H1 (cell line): ENCODE measurements around the gene IPO13. TPM values are rescaled to one million over a fixed set of nuclear protein-coding genes. Genes with fewer than 3 reads are reported as not detected.

Experiments
- CTCF ChIA-PET: fragments of 300-600 bp; sonication (Branson Sonifier 250); formaldehyde crosslinking; loops from one replicate; lab custom pipeline; 2021; ENCODE audit not compliant: partially characterized antibody; lab: Charles Lee
- POLR2A ChIA-PET: fragments of 300-600 bp; sonication (Branson Sonifier 250); formaldehyde crosslinking; loops from one replicate; lab custom pipeline; 2021; ENCODE audit warnings: inconsistent platforms; ENCODE audit not compliant: partially characterized antibody; lab: Charles Lee
- DNase-seq, 2 experiments: peaks; one replicate each; pipeline versions ENCODE4 v3.0.0 to v3.0.0-alpha.2; 2010 to 2022; ENCODE audit warnings: low spot score in 2 of 2, low read depth in 1 of 2, mixed read lengths in 1 of 2
- FAIRE-seq: peaks from 2 replicates; lab custom pipeline; 2011; peaks lifted over from hg19 to GRCh38; lab: Jason Lieb, UNC
- H2AFZ ChIP-seq: 2 replicates; pipeline ENCODE4 v1.8.1; 2012; ENCODE audit warnings: low read length, inconsistent platforms
- H2AK5ac ChIP-seq: 2 replicates; pipeline ENCODE4 v1.6.1; 2013; ENCODE audit warnings: low read depth, low read length
- H2BK120ac ChIP-seq: replicated peaks from 2 replicates; pipeline ENCODE3; 2013; ENCODE audit warnings: low read depth, low read length, inconsistent platforms
- H2BK12ac ChIP-seq: 2 replicates; pipeline ENCODE4 v1.6.1; 2013; ENCODE audit warnings: low read depth, low read length
- H2BK15ac ChIP-seq: 2 replicates; pipeline ENCODE4 v1.6.1; 2013; ENCODE audit warnings: low read length
- H2BK20ac ChIP-seq: 2 replicates; pipeline ENCODE4 v1.6.1; 2013; ENCODE audit warnings: low read length
- H2BK5ac ChIP-seq: 2 replicates; pipeline ENCODE4 v1.6.1; 2013; ENCODE audit warnings: low read depth, low read length
- H3K14ac ChIP-seq: 2 replicates; pipeline ENCODE4 v1.6.1; 2013; ENCODE audit warnings: inconsistent platforms; ENCODE audit not compliant: insufficient read length
- H3K18ac ChIP-seq: 2 replicates; pipeline ENCODE4 v1.6.1; 2013; ENCODE audit warnings: low read length; ENCODE audit errors: extremely low read depth
- H3K23ac ChIP-seq: 2 replicates; pipeline ENCODE4 v1.6.1; 2013; ENCODE audit warnings: inconsistent platforms; ENCODE audit not compliant: insufficient read length
- H3K23me2 ChIP-seq: 2 replicates; pipeline ENCODE4 v1.6.1; 2013; ENCODE audit warnings: low read depth, low read length
- H3K27ac ChIP-seq: 2 replicates; pipeline ENCODE4 v1.6.1; 2011; ENCODE audit warnings: low read depth, low read length, inconsistent platforms
- H3K27me3 ChIP-seq, 4 experiments: replicated peaks in 1 of 4; 1 replicate in 1 of 4; 2 replicates in 3 of 4; pipeline versions ENCODE4 v1.6.1 to v1.8.1; 2011 to 2013; ENCODE audit warnings: low read length in 3 of 4, mild to moderate bottlenecking in 3 of 4, inconsistent platforms in 2 of 4, mixed read lengths in 2 of 4, moderate library complexity in 1 of 4; ENCODE audit not compliant: control insufficient read depth in 3 of 4, insufficient read depth in 3 of 4; ENCODE audit errors: extremely low read depth in 1 of 4
- H3K36me3 ChIP-seq, 4 experiments: 2 replicates each; pipeline versions ENCODE4 v1.6.1 to v1.8.1; 2011 to 2013; ENCODE audit warnings: mild to moderate bottlenecking in 4 of 4, low read length in 3 of 4, moderate library complexity in 2 of 4, control low read depth in 1 of 4, inconsistent platforms in 1 of 4; ENCODE audit not compliant: insufficient read depth in 4 of 4, control insufficient read depth in 2 of 4
- H3K4ac ChIP-seq: replicated peaks from 2 replicates; pipeline ENCODE3; 2013; ENCODE audit warnings: low read length, low read depth, mixed read lengths, inconsistent platforms; ENCODE audit not compliant: insufficient read length
- H3K4me1 ChIP-seq, 4 experiments: replicated peaks in 1 of 4; 1 replicate in 1 of 4; 2 replicates in 3 of 4; pipeline versions ENCODE4 v1.6.1 to v1.8.1; 2011 to 2013; ENCODE audit warnings: low read length in 3 of 4, inconsistent platforms in 2 of 4, mixed read lengths in 1 of 4; ENCODE audit not compliant: insufficient read depth in 4 of 4, control insufficient read depth in 3 of 4
- H3K4me2 ChIP-seq, 2 experiments: 2 replicates each; pipeline versions ENCODE4 v1.6.1 to v1.8.1; 2011 to 2013; ENCODE audit warnings: low read depth in 2 of 2, low read length in 2 of 2, control low read depth in 1 of 2, inconsistent platforms in 1 of 2, mild to moderate bottlenecking in 1 of 2; ENCODE audit not compliant: insufficient read depth in 1 of 2
- H3K4me3 ChIP-seq, 4 experiments: fragments of 200-600, 300-600 bp in 1 of 4; sonication (generic), shearing (Covaris generic), sonication (Bioruptor Twin) in 1 of 4; 2 replicates each; pipeline versions ENCODE4 v1.5.1 to v1.8.1; 2011 to 2016; ENCODE audit warnings: low read length in 4 of 4, low read depth in 3 of 4, control low read depth in 2 of 4, inconsistent platforms in 2 of 4, mild to moderate bottlenecking in 2 of 4, mixed read lengths in 1 of 4, moderate library complexity in 1 of 4; ENCODE audit not compliant: insufficient read depth in 2 of 4; ENCODE audit errors: extremely low read depth in 1 of 4
- H3K56ac ChIP-seq: replicated peaks from 2 replicates; pipeline ENCODE3; 2013; ENCODE audit warnings: low read depth, mild to moderate bottlenecking, mixed read lengths, low read length, inconsistent platforms; ENCODE audit not compliant: insufficient read length
- H3K79me1 ChIP-seq: 2 replicates; pipeline ENCODE4 v1.6.1; 2013; ENCODE audit warnings: low read depth, low read length, control low read depth
- H3K79me2 ChIP-seq, 2 experiments: 2 replicates each; pipeline versions ENCODE4 v1.6.1 to v1.8.1; 2012 to 2013; ENCODE audit warnings: low read length in 2 of 2, mild to moderate bottlenecking in 2 of 2, inconsistent platforms in 1 of 2; ENCODE audit not compliant: insufficient read depth in 2 of 2, control insufficient read depth in 1 of 2
- H3K9ac ChIP-seq, 4 experiments: replicated peaks in 1 of 4; 1 replicate in 1 of 4; 2 replicates in 3 of 4; pipeline versions ENCODE4 v1.6.1 to v1.8.1; 2011 to 2013; ENCODE audit warnings: low read depth in 3 of 4, low read length in 3 of 4, control low read depth in 2 of 4, mild to moderate bottlenecking in 2 of 4, moderate library complexity in 2 of 4, inconsistent platforms in 1 of 4; ENCODE audit errors: extremely low read depth in 1 of 4
- H3K9me3 ChIP-seq, 2 experiments: 2 replicates each; pipeline versions ENCODE4 v1.6.1 to v1.8.1; 2012 to 2013; ENCODE audit warnings: mild to moderate bottlenecking in 2 of 2, moderate library complexity in 2 of 2, control low read depth in 1 of 2, inconsistent platforms in 1 of 2, low read depth in 1 of 2, low read length in 1 of 2, mixed read lengths in 1 of 2; ENCODE audit not compliant: insufficient read depth in 2 of 2
- H4K20me1 ChIP-seq, 2 experiments: replicated peaks in 1 of 2; 2 replicates each; pipeline versions ENCODE3 to v1.8.1; 2011 to 2013; ENCODE audit warnings: inconsistent platforms in 2 of 2, low read length in 2 of 2, mild to moderate bottlenecking in 1 of 2; ENCODE audit not compliant: insufficient read depth in 2 of 2, control insufficient read depth in 1 of 2
- H4K5ac ChIP-seq: 2 replicates; pipeline ENCODE4 v1.6.1; 2013; ENCODE audit warnings: low read length, low read depth, mixed read lengths, inconsistent platforms; ENCODE audit not compliant: insufficient read length
- H4K8ac ChIP-seq: 2 replicates; pipeline ENCODE4 v1.8.0; 2013; ENCODE audit warnings: mild to moderate bottlenecking, moderate library complexity, low read length, inconsistent platforms; ENCODE audit not compliant: insufficient read depth; ENCODE audit errors: extremely low read depth
- H4K91ac ChIP-seq: replicated peaks from 2 replicates; pipeline ENCODE3; 2013; ENCODE audit warnings: low read length, mixed read lengths, inconsistent platforms; ENCODE audit not compliant: insufficient read length
- CREB1 ChIP-seq: IDR thresholded peaks from 2 replicates; pipeline ENCODE4 v1.6.1; 2012; ENCODE audit warnings: inconsistent platforms
- CTCF ChIP-seq, 3 experiments: IDR thresholded peaks; 1 replicate in 2 of 3; 2 replicates in 1 of 3; pipeline versions ENCODE4 v1.5.1 to v1.6.1; 2011; ENCODE audit warnings: low read length in 3 of 3, mild to moderate bottlenecking in 3 of 3, inconsistent platforms in 2 of 3, low read depth in 1 of 3, moderate library complexity in 1 of 3; ENCODE audit not compliant: insufficient read depth in 1 of 3; ENCODE audit errors: control extremely low read depth in 1 of 3
- WGBS, 2 experiments: shearing (Covaris generic) in 1 of 2; methylation state at CpG; one replicate each; pipeline versions ENCODE4 v1.1.6 to v1.1.7; 2013 to 2015; ENCODE audit warnings: low lambda C conversion rate in 2 of 2, mixed read lengths in 2 of 2, inconsistent platforms in 1 of 2, low coverage in 1 of 2, missing lambda C conversion rate in 1 of 2; ENCODE audit not compliant: insufficient replicate concordance in 2 of 2, insufficient coverage in 1 of 2, insufficient read length in 1 of 2; ENCODE audit errors: extremely low coverage in 1 of 2, missing lambda C conversion rate in 1 of 2; 5-methylcytosine and 5-hydroxymethylcytosine counted together
- polyA plus RNA-seq, 7 experiments: library from polyadenylated mRNA; depleted of rRNA in 3 of 7; stranded (reverse) in 5 of 7; unstranded in 2 of 7; fragments of >200 nt in 5 of 7; fragments of 200-250 nt in 2 of 7; gene quantifications; 1 replicate in 5 of 7; 2 replicates in 1 of 7; 4 replicates in 1 of 7; pipeline versions ENCODE4 v1.2.1 to v1.2.3, GENCODE V29; 2011 to 2013; ENCODE audit warnings: missing spikeins in 2 of 7, mixed read lengths in 2 of 7
- total RNA-seq: library from RNA; stranded (reverse); fragmentation: NEBNext Ultra II Directional; extraction: Animal tissue kit (Norgen Biotek cat#: 25700); gene quantifications from 2 replicates; pipeline ENCODE4 v1.2.1, GENCODE V29; 2021

Gene IPO13
- total and polyA plus RNA-seq, 2 of the 8 experiments (the other 6 are each of a cell fraction or from before 2014, with no cell fraction given) = 23.0 to 27.0 TPM

- Histone ChIP-seq H2AFZ (no peak overlapping the region), H3K27me3 (no peaks in the 10 kb centered on the region), H3K4me3 (no peak overlapping the region), H2AK5ac (no peak overlapping the region), H3K9ac (no peak overlapping the region), H2BK5ac (no peak overlapping the region), H2BK20ac (no peak overlapping the region), H3K23ac (no peak overlapping the region), H4K5ac (no peak overlapping the region), H3K18ac (no peak overlapping the region), H3K56ac (no peak overlapping the region), H4K91ac (no peak overlapping the region), H2BK12ac (no peak overlapping the region), H3K4ac (no peak overlapping the region), H3K79me1 (no peaks in the 10 kb centered on the region), H3K79me2 (no peaks in the 10 kb centered on the region), H3K27ac (no peak overlapping the region), H3K9me3 (no peaks in the 10 kb centered on the region), H4K8ac (0 out of 2 replicates have a peak overlapping the region, but pooled peaks have one; percentile 18), H3K36me3 (peaks cover 0 to 13% (median 2%) of the 10 kb centered on the region in 4 experiments; a peak in 4 of 8 replicates), H2BK120ac (no peak overlapping the region), H3K23me2 (no peaks in the 10 kb centered on the region), H3K4me1 (peaks cover 0 to 4% (median 0%) of the 10 kb centered on the region in 4 experiments; a peak in 2 of 7 replicates), H3K14ac (no peak overlapping the region), H3K4me2 (no peak overlapping the region), H4K20me1 (peaks cover 0 to 4% of the 10 kb centered on the region in 2 experiments), H2BK15ac (no peak overlapping the region)
- FAIRE-seq (no peak), DNase-seq (no peak)
- POLR2A ChIA-PET = interaction anchor here (0.6 to 27.1 kb wide), 7 partner anchors 12 to 134 kb away, joined by 3 to 544 read pairs (median 4); partner anchors contain the start of genes CCDC24 and SLC6A9
- CTCF ChIA-PET = interaction anchor here (0.8 to 15.8 kb wide), 11 partner anchors 9 to 81 kb away, joined by 3 to 239 read pairs (median 4); partner anchors contain the start of gene SLC6A9
- WGBS, 2 experiments = 86% methylated on average over 10 of the region's 11 CpGs; no CpG with 5 or more reads in 1 of the 2 experiments
- TF ChIP-seq CTCF (IDR thresholded peaks at IDR 0.05; ENCODE audit: control extremely low read depth in 1 of 3, insufficient read depth in 1 of 3, low read depth in 1 of 3, low read length in 3 of 3) = peak in 2 of 3 experiments; percentile 10 to 15; a peak in 1 of 4 replicates
- TF ChIP-seq CREB1 = no peak
These were observed 64.3 kb downstream of the IPO13 start for GRCh38 chr1:44010935-44011471.
